GM11168 (cell line): ENCODE results near the gene NLRP4.

ENCODE experiments used
- in situ Hi-C: fragments of 300-500 bp; cut with MboI; formaldehyde crosslinking; loops from one replicate; pipeline ENCODE4 v1.12.0; 2022; ENCODE audit warnings: low sequenced_read_pairs; ENCODE audit not compliant: unreplicated experiment

The NLRP4 gene, protein sequence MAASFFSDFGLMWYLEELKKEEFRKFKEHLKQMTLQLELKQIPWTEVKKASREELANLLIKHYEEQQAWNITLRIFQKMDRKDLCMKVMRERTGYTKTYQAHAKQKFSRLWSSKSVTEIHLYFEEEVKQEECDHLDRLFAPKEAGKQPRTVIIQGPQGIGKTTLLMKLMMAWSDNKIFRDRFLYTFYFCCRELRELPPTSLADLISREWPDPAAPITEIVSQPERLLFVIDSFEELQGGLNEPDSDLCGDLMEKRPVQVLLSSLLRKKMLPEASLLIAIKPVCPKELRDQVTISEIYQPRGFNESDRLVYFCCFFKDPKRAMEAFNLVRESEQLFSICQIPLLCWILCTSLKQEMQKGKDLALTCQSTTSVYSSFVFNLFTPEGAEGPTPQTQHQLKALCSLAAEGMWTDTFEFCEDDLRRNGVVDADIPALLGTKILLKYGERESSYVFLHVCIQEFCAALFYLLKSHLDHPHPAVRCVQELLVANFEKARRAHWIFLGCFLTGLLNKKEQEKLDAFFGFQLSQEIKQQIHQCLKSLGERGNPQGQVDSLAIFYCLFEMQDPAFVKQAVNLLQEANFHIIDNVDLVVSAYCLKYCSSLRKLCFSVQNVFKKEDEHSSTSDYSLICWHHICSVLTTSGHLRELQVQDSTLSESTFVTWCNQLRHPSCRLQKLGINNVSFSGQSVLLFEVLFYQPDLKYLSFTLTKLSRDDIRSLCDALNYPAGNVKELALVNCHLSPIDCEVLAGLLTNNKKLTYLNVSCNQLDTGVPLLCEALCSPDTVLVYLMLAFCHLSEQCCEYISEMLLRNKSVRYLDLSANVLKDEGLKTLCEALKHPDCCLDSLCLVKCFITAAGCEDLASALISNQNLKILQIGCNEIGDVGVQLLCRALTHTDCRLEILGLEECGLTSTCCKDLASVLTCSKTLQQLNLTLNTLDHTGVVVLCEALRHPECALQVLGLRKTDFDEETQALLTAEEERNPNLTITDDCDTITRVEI

DNA sequence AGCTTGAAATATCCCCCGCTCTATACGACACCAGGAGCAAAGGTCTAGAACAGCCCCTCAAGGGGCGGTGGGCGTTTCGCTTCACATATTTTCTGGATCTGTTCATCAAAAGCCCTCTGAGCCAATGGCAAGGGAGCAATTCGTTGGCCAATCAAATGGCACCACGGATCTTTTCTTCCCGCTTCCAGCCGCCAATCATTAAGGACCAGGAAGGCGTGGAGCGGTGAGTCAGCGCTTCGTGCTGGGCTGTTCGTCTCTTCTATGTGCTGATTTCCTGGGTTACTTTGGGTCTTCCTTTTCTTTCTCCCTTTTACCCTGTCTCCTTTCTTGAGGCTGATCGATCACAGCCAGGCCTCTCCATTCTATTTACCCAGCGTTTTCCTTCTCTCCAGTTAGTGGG lies at the start of gene NLRP4:
NLRP4 (plus strand) TSS at position 201 of the 400 bp plus-strand sequence. CDS start 15,541 bp downstream, outside the sequence.
- in situ Hi-C loops, result no loop called here

DNA sequence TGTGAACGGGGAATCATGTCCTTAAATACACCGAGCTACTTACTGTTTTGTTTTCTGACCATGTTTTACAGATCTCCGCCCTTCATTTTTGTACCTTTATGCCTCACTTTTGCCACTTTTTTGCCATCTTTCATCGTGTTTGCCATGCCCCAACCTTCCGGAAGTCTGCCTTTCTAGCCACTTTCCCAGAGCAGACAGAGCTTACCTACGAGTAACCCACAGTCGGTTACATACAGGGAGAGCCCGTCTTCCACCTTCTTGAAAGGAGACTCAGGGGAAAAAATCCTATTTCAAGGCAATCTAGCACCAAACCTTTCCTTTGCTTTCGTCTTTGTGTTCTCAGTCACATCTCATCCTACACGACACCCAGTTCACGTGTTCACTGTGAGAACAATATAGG lies 41.3 kb upstream of the NLRP4 start:
- in situ Hi-C loops, result no loop called here

DNA sequence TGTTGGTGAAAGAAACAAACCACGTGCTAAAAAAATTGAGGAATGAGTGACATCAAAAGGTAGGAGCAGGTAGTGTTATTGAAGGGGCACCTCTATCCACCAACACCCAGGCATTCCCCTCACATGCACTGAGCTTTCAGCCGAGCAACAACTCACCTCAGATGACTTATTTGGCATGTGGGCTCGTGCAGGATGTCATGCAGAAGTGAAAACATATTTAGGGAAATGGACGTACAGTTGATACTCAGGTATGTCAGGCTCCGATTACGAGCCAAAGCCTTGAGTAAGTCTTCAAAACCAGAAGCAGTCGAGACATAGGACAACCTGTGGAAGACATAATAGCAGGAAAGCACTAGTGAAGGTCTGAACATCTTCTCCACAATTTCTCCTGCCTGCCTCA lies 34.9 kb upstream of the NLRP4 start:
- in situ Hi-C loops, result no loop called here

- in situ Hi-C loops, result no loop called here
Measured at GRCh38 chr19:55802281-55802680, 34.1 kb upstream of the NLRP4 start.

GRCh38 chr19:55809381-55810058 lies 26.8 kb upstream of the NLRP4 start:
- in situ Hi-C loops, result no loop called here

GRCh38 chr19:55811340-55811739 lies 25.0 kb upstream of the NLRP4 start:
- in situ Hi-C loops, result no loop called here

GRCh38 chr19:55812449-55812848 lies 23.9 kb upstream of the NLRP4 start:
- in situ Hi-C loops, result no loop called here

- in situ Hi-C loops, result no loop called here
Measured at GRCh38 chr19:55813906-55814305, 22.4 kb upstream of the NLRP4 start.

GRCh38 chr19:55820037-55820436 lies 16.3 kb upstream of the NLRP4 start:
- in situ Hi-C loops, result no loop called here

DNA sequence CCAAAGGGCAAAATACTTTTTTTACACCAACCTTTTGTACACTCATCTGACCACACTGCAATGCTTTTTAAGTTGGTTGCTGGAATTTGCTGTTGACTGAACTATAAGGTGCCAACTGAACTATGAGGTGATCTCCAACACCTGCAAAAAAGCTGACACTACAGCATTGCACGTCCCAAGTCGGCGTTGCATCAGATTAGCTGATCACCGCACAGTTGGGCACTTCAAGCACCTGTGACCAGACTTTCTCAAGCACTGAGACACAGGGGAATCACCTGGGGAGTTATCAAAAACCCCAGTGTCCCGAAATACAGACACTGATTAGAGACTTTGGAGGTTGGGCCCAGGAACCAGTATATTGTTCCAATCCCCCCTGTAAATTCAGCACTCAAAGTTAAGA lies 5.7 kb upstream of the NLRP4 start:
- in situ Hi-C loops, result no loop called here

DNA sequence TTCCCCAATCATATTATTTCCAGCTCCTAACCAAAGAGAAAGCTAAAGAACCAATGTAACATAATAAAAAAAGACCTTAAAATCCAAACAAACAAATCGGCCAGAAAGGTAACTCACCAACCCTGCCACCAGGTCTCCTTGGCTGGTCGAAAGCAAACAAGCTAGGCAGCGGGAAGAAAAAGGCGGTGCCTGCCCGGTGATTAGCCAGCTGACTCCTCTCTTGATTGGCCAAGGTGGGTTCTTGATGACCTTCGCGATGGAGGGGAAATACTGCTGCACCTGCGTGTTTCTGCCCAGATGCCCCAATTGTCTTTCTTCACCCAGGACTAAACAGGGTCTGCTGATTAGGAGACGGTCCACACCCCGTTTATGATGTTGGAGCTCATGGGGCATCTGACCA lies 4.5 kb upstream of the NLRP4 start, which contains the start of gene NLRP11:
NLRP11 (minus strand) TSS at position 154 of the 400 bp plus-strand sequence. CDS start 13,825 bp downstream, outside the sequence.
- in situ Hi-C loops, result no loop called here

DNA sequence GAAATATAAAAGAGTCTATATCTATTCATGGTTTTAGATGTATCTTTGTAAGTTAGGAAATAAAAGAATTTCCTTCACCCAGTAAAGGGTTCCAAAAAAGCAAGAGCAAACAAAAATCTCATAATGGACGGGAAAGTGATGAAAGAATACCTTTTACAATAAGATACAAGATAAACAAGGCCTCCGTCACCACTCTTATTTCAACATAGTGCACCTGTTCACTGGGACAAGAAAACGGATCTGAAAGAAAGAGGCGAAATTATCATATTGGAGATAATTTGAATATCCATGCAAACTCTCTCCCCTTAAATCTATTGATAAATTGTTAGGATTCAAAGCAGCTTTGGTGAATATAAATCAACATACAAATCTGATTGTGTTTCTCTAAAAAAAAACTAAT lies 3.7 kb upstream of the NLRP4 start:
- in situ Hi-C loops, result no loop called here

- in situ Hi-C loops, result no loop called here
Measured at GRCh38 chr19:55838251-55838650, 1.9 kb downstream of the NLRP4 start.

- in situ Hi-C loops, result no loop called here
Measured at GRCh38 chr19:55838906-55839305, 2.6 kb downstream of the NLRP4 start.

GRCh38 chr19:55855160-55855559 lies 18.8 kb downstream of the NLRP4 start:
- in situ Hi-C loops, result no loop called here

DNA sequence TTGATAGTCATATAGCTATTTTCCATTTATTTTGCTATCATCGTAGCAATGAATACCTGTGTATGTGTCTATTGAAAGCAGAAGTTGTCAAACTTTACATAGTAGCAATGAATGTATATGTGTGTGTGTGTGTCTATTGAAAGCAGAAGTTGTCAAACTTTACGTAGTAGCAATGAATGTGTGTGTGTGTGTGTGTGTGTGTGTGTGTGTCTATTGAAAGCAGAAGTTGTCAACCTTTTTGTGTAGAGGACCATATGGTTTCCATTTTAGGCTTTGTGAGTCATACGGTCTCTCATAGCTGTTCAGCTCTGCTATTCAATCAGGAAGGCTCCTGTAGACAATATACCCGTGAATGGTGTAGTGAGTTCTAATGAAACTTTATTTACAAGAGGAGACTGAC lies 20.8 kb downstream of the NLRP4 start:
- in situ Hi-C loops, result no loop called here

DNA sequence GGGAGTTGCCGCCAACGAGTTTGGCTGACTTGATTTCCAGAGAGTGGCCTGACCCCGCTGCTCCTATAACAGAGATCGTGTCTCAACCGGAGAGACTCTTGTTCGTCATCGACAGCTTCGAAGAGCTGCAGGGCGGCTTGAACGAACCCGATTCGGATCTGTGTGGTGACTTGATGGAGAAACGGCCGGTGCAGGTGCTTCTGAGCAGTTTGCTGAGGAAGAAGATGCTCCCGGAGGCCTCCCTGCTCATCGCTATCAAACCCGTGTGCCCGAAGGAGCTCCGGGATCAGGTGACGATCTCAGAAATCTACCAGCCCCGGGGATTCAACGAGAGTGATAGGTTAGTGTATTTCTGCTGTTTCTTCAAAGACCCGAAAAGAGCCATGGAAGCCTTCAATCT lies 21.6 kb downstream of the NLRP4 start:
- in situ Hi-C loops, result no loop called here

DNA sequence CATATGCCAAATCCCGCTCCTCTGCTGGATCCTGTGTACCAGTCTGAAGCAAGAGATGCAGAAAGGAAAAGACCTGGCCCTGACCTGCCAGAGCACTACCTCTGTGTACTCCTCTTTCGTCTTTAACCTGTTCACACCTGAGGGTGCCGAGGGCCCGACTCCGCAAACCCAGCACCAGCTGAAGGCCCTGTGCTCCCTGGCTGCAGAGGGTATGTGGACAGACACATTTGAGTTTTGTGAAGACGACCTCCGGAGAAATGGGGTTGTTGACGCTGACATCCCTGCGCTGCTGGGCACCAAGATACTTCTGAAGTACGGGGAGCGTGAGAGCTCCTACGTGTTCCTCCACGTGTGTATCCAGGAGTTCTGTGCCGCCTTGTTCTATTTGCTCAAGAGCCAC lies 22.1 kb downstream of the NLRP4 start:
- in situ Hi-C loops, result no loop called here

- in situ Hi-C loops, result no loop called here
Measured at GRCh38 chr19:55858969-55859368, 22.6 kb downstream of the NLRP4 start.

GRCh38 chr19:55866521-55866920 lies 30.2 kb downstream of the NLRP4 start:
- in situ Hi-C loops, result no loop called here
